ENCODE results near the gene PPP1R13L.

The PPP1R13L gene

DNA sequence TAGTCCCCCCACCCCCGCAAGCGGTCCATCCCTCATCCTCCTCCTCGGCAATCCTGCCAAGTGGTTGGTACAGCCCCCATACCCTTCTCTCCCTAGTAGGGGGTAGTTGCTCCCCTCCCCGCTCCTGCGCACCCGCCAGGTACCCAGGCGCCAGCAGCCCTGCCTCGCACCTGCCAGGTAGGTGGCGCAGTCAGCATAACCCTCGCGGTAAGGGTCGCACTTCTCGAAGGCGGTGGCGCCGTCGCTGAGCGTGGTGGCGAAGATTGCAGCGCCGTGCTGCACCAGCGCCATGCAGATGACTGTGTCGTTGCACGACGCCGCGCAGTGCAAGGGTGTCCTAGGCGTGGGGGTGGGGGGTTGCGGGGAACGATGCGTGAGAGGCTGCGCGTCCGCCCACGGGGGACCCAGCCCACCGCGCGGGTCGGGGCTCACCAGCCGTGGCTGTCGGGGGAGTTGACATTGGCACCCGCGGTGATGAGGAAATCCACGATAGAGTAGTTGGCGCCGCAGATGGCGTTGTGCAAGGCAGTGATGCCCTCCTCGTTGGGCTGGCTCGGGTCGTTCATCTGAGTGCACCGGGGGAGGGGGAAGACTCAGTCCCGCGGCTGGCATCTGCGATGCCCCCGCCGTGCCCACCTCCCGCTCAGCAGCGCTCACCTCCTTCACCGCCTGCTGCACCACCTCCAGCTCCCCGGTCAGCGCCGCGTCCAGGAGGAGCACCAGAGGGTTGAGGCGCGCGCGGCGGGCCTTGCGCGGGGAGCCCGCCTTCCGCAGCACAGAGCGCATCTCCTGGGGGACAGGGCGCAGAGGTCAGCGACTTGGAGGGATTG is 19.3 kb downstream of the PPP1R13L start:
- no peaks in the 10 kb centered on the region for H3K27me3 ChIP-seq (ENCODE audit: insufficient read depth, low read length)
- H3K36me3 ChIP-seq (ENCODE audit: insufficient read depth, low read length) = no peaks in the 10 kb centered on the region
- H3K4me3 ChIP-seq (ENCODE audit: low read depth, low read length) = peak overlapping the region; percentile 33; the same call in 1 of the 2 replicates
- no peak overlapping the region for H2AFZ ChIP-seq (ENCODE audit: low read length, unreplicated experiment)
- H3K79me2 ChIP-seq (ENCODE audit: control insufficient read depth, insufficient read depth, low read length, unreplicated experiment) = no peaks in the 10 kb centered on the region
- H3K4me1 ChIP-seq (ENCODE audit: control insufficient read depth, insufficient read depth, low read length, unreplicated experiment) = peaks cover 8% of the 10 kb centered on the region
- no peak overlapping the region for H3K27ac ChIP-seq (ENCODE audit: low read depth, low read length)

DNA sequence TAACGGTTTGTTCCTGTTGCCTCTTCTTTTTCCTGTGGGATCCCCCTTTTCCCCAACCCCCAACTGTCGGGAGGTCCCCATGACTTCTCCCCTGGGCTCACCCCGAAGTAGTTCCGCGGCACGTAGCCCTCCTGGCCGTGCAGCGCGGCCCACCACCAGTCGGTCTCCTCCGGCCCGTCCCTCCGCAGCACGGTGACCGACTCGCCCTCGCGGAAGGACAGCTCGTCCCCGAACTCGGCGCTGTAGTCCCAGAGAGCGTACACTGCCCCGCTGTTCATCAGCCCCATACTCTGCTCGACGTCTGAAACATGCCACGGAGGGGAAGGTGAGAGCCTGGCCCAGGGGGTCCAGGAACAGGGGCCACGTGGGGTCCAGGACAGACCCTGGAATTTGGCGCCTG is 22.4 kb downstream of the PPP1R13L start:
- no peak overlapping the region for H3K4me3 ChIP-seq (ENCODE audit: low read depth, low read length)
- H3K27ac ChIP-seq (ENCODE audit: low read depth, low read length) = no peak overlapping the region
- H3K27me3 ChIP-seq (ENCODE audit: insufficient read depth, low read length) = no peaks in the 10 kb centered on the region
- H2AFZ ChIP-seq (ENCODE audit: low read length, unreplicated experiment) = no peak overlapping the region
- peaks cover 17% of the 10 kb centered on the region for H3K4me1 ChIP-seq (ENCODE audit: control insufficient read depth, insufficient read depth, low read length, unreplicated experiment)
- no peaks in the 10 kb centered on the region for H3K36me3 ChIP-seq (ENCODE audit: insufficient read depth, low read length)
- H3K79me2 ChIP-seq (ENCODE audit: control insufficient read depth, insufficient read depth, low read length, unreplicated experiment) = no peaks in the 10 kb centered on the region

DNA sequence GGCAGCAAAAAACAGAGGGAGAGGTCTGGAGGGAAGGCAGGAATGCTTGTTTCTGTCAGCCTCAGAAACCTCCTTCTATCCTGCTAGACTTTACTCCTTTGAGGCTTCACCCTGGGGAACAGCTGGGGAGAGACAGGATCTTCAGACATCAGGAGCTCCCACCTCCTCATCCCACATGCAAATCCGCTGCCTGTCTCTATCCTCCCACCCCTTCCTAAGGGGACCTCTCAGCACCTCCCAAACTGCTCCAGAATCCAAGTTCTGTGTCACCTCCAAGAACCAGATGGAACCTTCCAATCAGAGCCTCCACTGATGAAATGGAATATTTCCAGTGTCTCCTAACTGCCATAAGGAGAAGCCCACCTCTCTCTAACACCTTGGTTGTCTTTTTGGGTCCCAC is 24.8 kb downstream of the PPP1R13L start:
- Histone ChIP-seq H3K27ac (ENCODE audit: low read depth, low read length) (peak overlapping the region; percentile 73), H2AFZ (ENCODE audit: low read length, unreplicated experiment) (no peak overlapping the region), H3K4me3 (ENCODE audit: low read depth, low read length) (no peak overlapping the region), H3K36me3 (ENCODE audit: insufficient read depth, low read length) (no peaks in the 10 kb centered on the region), H3K4me1 (ENCODE audit: control insufficient read depth, insufficient read depth, low read length, unreplicated experiment) (peaks cover 15% of the 10 kb centered on the region), H3K79me2 (ENCODE audit: control insufficient read depth, insufficient read depth, low read length, unreplicated experiment) (no peaks in the 10 kb centered on the region), H3K27me3 (ENCODE audit: insufficient read depth, low read length) (no peaks in the 10 kb centered on the region)

DNA sequence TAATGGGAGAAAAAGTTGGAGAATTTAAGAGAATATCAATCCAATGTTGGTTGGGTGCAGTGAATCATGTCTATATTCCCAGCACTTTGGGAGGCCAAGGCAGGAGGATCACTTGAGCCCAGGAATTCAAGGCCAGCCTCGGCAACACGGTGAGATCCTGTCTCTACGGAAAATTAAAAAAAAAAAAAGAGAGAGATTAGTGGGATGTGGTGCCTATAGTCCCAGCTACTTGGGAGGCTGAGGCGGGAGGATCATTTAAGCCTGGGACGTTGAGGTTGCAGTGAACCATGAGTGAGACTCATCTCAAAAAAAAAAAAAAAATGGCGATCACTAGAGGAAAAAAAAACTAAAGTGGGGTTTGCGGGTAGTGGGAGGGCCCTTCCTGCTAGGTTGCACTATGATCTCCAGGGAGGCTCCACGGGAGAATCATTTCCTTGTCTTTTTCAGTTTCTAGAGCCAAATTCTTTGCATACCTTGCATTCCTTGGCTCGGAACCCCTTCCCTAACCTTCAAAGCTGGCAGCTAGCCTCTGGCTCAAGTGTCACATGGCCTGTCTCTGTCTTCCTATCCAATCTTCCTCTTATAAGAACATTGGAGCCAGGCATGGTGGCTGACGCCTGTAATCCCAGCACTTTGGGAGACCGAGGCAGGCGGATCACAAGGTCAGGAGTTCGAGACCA is 28.7 kb downstream of the PPP1R13L start:
- H3K79me2 ChIP-seq (ENCODE audit: control insufficient read depth, insufficient read depth, low read length, unreplicated experiment) = no peaks in the 10 kb centered on the region
- H3K4me1 ChIP-seq (ENCODE audit: control insufficient read depth, insufficient read depth, low read length, unreplicated experiment) = peaks cover 15% of the 10 kb centered on the region
- no peaks in the 10 kb centered on the region for H3K36me3 ChIP-seq (ENCODE audit: insufficient read depth, low read length)
- 0 out of 2 replicates have a peak overlapping the region, but pooled peaks have one; percentile 29 for H3K4me3 ChIP-seq (ENCODE audit: low read depth, low read length)
- peak overlapping the region; percentile 97 for H3K27ac ChIP-seq (ENCODE audit: low read depth, low read length)
- H2AFZ ChIP-seq (ENCODE audit: low read length, unreplicated experiment) = no peak overlapping the region
- H3K27me3 ChIP-seq (ENCODE audit: insufficient read depth, low read length) = no peaks in the 10 kb centered on the region

DNA sequence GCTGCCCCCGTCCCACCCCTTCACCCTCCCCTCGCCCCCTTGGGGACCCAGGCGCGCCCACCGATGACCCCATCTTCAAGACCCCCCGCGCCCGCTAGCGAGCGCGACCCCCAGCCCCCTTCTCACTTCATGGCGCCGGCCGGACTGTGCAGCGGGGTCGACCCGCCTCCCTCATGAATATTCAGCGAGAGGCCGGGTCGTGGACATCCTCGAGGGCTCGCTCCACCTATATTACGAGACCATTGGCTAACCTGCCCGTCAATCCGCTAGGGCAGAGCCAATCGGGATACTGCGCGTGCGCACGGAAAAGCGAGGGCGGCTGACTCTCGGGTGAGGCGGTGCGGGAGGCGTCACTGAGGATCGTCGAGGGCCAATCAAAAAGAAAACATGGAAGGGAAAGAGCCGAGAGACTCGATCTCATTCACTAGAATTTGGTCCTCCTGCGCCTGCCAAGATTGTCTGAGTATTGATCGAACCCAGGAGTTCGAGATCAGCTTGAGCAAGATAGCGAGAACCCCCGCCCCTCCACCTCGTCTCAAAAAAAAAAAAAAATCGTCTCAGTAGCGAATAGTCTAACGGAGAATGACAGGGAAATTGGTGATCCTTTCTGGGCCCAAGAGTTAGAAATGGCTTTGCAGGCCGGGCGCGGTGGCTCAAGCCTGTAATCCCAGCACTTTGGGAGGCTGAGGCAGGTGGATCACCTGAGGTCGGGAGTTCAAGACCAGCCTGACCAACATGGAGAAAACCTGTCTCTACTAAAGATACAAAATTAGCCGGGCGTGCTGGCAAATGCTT is 34.3 kb downstream of the PPP1R13L start, which contains the start of gene ERCC2:
ERCC2 (minus strand) TSS at position 164 of the 795 bp plus-strand sequence; CDS start at position 131, 33 bp downstream.
- Histone ChIP-seq H3K27me3 (ENCODE audit: insufficient read depth, low read length) (no peaks in the 10 kb centered on the region), H3K4me1 (ENCODE audit: control insufficient read depth, insufficient read depth, low read length, unreplicated experiment) (no peaks in the 10 kb centered on the region), H2AFZ (ENCODE audit: low read length, unreplicated experiment) (peak within 1 kb of the TSS; percentile 50), H3K36me3 (ENCODE audit: insufficient read depth, low read length) (0 out of 2 replicates have a peak, but pooled peaks cover 3% of the 10 kb centered on the region), H3K4me3 (ENCODE audit: low read depth, low read length) (peak within 1 kb of the TSS; percentile 94), H3K27ac (ENCODE audit: low read depth, low read length) (peak within 1 kb of the TSS; percentile 60), H3K79me2 (ENCODE audit: control insufficient read depth, insufficient read depth, low read length, unreplicated experiment) (peaks cover 23% of the 10 kb centered on the region)

DNA sequence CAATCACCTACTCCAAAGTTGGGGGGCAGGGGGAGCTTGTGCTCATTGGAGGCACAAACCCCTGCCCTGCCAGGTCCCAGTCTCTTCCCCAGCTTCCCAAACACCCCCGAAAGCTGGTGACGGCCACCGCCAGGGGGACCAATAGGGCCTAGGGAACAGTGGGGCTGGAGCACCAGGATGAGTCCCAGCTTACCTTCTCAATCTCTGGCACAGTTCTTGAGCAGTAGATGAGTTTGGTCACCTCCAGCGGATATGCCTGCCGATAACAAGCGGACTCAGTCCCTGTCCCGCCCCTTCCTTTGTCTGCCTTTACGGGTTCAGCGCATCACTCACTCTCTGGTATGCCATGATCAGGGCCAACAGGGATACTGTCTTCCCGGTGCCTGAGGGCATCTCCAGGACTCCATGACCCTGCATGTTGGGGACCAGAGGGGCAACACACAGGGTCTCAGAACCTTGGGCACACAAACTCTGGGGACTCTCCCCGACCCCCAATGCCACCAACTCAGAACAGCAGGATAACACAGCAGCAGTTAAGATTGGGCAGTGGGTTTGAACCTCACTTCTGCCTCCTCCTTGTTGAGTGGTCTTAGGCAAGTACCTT is 36.0 kb downstream of the PPP1R13L start:
- Histone ChIP-seq H3K4me3 (ENCODE audit: low read depth, low read length) (peak overlapping the region; percentile 94), H3K27me3 (ENCODE audit: insufficient read depth, low read length) (no peaks in the 10 kb centered on the region)

DNA sequence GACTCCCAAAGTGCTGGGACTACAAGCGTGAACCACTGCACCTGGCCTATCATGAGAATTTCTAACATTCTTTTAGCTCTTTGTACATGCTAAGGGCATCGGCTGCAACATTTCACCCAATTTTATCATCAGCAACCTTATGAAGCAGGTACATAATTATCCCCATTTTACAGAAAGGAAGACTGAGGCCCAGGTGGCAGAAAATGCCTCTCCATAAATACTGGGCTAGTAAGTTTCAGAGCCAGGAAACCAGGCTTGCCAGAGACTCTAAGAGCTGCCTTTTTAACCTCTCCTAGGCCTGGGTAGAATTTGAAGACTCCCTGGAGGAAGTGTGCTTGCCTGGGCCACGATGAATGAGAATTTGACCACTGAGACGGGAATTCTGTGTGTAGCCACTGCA is 36.7 kb downstream of the PPP1R13L start:
- Histone ChIP-seq H3K4me3 (ENCODE audit: low read depth, low read length) (no peak overlapping the region; the same call in 1 of the 2 replicates), H3K27ac (ENCODE audit: low read depth, low read length) (no peak overlapping the region), H3K27me3 (ENCODE audit: insufficient read depth, low read length) (no peaks in the 10 kb centered on the region), H3K36me3 (ENCODE audit: insufficient read depth, low read length) (0 out of 2 replicates have a peak, but pooled peaks cover 3% of the 10 kb centered on the region), H3K79me2 (ENCODE audit: control insufficient read depth, insufficient read depth, low read length, unreplicated experiment) (peaks cover 23% of the 10 kb centered on the region), H3K4me1 (ENCODE audit: control insufficient read depth, insufficient read depth, low read length, unreplicated experiment) (no peaks in the 10 kb centered on the region), H2AFZ (ENCODE audit: low read length, unreplicated experiment) (no peak overlapping the region)

More for the DNA sequence above, 36.0 kb downstream of the PPP1R13L start:
- Histone ChIP-seq H3K4me1 (ENCODE audit: control insufficient read depth, insufficient read depth, low read length, unreplicated experiment) (no peaks in the 10 kb centered on the region), H3K36me3 (ENCODE audit: insufficient read depth, low read length) (0 out of 2 replicates have a peak, but pooled peaks cover 3% of the 10 kb centered on the region), H3K79me2 (ENCODE audit: control insufficient read depth, insufficient read depth, low read length, unreplicated experiment) (peaks cover 23% of the 10 kb centered on the region), H2AFZ (ENCODE audit: low read length, unreplicated experiment) (no peak overlapping the region), H3K27ac (ENCODE audit: low read depth, low read length) (no peak overlapping the region)

DNA sequence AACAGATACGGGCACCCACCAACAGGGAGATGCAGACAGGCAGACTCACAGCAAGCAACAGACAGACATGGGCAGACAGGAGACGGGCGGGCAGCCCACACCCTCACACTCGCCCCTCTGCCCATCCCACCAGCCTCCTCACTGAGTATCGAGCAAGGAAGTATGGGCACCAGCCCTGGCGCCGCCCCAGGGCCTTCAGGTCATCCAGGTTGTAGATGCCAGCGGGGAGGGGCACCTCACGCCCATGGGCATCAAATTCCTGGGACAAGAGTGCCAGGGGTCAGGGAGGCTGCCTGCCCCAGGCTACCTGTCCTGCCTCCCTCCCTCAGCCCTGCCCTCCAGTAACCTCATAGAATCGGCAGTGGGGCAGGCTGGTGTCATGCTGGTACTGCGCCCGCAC is 40.2 kb downstream of the PPP1R13L start:
- Histone ChIP-seq H3K36me3 (ENCODE audit: insufficient read depth, low read length) (0 out of 2 replicates have a peak, but pooled peaks cover 3% of the 10 kb centered on the region), H3K27ac (ENCODE audit: low read depth, low read length) (no peak overlapping the region)

DNA sequence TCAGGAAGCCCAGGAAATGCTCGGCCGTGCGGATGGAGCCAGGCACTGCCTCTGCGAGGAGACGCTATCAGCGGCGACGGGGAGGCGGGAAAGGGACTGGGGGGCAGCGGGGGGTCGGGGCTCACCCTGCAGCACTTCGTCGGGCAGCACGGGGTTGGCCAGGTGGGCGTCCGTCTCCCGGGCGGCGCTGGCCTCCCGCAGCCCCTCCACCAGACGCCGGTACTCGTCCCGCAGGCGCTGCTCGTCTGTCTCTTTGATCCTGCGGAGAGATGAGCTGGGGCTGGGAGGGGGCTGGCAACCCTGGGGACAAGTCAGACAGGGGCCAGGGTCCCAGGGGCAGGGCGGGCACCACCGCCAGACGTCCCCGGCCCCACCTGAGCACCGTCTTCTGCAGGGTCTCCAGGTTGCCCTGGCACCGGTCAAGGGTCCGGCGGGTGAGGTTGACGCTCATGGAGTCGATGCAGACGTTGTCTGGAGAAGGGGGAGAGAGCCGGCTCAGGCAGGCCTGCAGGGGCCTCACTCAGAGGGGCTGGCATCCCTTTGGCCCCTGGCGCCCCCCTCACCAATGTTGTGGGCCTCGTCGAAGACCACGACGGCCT is 40.9 kb downstream of the PPP1R13L start:
- Histone ChIP-seq H3K36me3 (ENCODE audit: insufficient read depth, low read length) (0 out of 2 replicates have a peak, but pooled peaks cover 3% of the 10 kb centered on the region), H3K4me1 (ENCODE audit: control insufficient read depth, insufficient read depth, low read length, unreplicated experiment) (no peaks in the 10 kb centered on the region), H3K27me3 (ENCODE audit: insufficient read depth, low read length) (no peaks in the 10 kb centered on the region), H3K27ac (ENCODE audit: low read depth, low read length) (no peak overlapping the region), H3K4me3 (ENCODE audit: low read depth, low read length) (no peak overlapping the region), H2AFZ (ENCODE audit: low read length, unreplicated experiment) (no peak overlapping the region), H3K79me2 (ENCODE audit: control insufficient read depth, insufficient read depth, low read length, unreplicated experiment) (peaks cover 10% of the 10 kb centered on the region)

More for the DNA sequence above, 40.2 kb downstream of the PPP1R13L start:
- no peaks in the 10 kb centered on the region for H3K27me3 ChIP-seq (ENCODE audit: insufficient read depth, low read length)
- H3K4me3 ChIP-seq (ENCODE audit: low read depth, low read length) = no peak overlapping the region
- H3K79me2 ChIP-seq (ENCODE audit: control insufficient read depth, insufficient read depth, low read length, unreplicated experiment) = peaks cover 16% of the 10 kb centered on the region
- no peak overlapping the region for H2AFZ ChIP-seq (ENCODE audit: low read length, unreplicated experiment)
- no peaks in the 10 kb centered on the region for H3K4me1 ChIP-seq (ENCODE audit: control insufficient read depth, insufficient read depth, low read length, unreplicated experiment)
